GM19468 (cell line): ENCODE data around the gene SOHLH1.
"Not testable (repeated sequence)": the region's sequence is repeated elsewhere in the genome, so short reads cannot be mapped to it uniquely, and the experiment has no call there.

ENCODE experiments used
- ATAC-seq: cut with Tn5 transposase; IDR thresholded peaks from one replicate; pipeline ENCODE4 v1.9.1; 2021; ENCODE audit warnings: mild to moderate bottlenecking, moderate library complexity, moderate number of reproducible peaks; ENCODE audit not compliant: unreplicated experiment; ENCODE audit errors: extremely low read depth

The SOHLH1 gene

GRCh38 chr9:135683401-135684034, 15.8 kb downstream of the SOHLH1 start:
- ATAC-seq, result no peak

GRCh38 chr9:135681161-135681560, 18.1 kb downstream of the SOHLH1 start:
- ATAC-seq, result no peak

- no peak for ATAC-seq
Measured at GRCh38 chr9:135680056-135680455, 19.2 kb downstream of the SOHLH1 start.

- no peak for ATAC-seq
Measured at GRCh38 chr9:135678236-135679017, 20.9 kb downstream of the SOHLH1 start.

- ATAC-seq, result no peak
Measured at GRCh38 chr9:135677641-135678168, 21.6 kb downstream of the SOHLH1 start.

- ATAC-seq, result no peak
Measured at GRCh38 chr9:135676891-135677290, 22.4 kb downstream of the SOHLH1 start.

- ATAC-seq, result no peak
Measured at GRCh38 chr9:135674977-135675376, 24.3 kb downstream of the SOHLH1 start.

GRCh38 chr9:135673941-135674340, 25.3 kb downstream of the SOHLH1 start:
- ATAC-seq, result no peak

GRCh38 chr9:135672786-135673185, 26.5 kb downstream of the SOHLH1 start:
- ATAC-seq, result not testable (repeated sequence)

- ATAC-seq, result no peak
Measured at GRCh38 chr9:135671591-135672041, 27.7 kb downstream of the SOHLH1 start.

GRCh38 chr9:135670721-135671590, 28.3 kb downstream of the SOHLH1 start:
- no peak for ATAC-seq

GRCh38 chr9:135669616-135670285, 29.5 kb downstream of the SOHLH1 start:
- ATAC-seq, result no peak

GRCh38 chr9:135669018-135669417, 30.3 kb downstream of the SOHLH1 start:
- not testable (repeated sequence) for ATAC-seq

GRCh38 chr9:135667463-135668001, 31.7 kb downstream of the SOHLH1 start:
- ATAC-seq, result no peak

GRCh38 chr9:135666534-135667462, 32.5 kb downstream of the SOHLH1 start:
- ATAC-seq, result no peak

GRCh38 chr9:135665795-135666189, 33.5 kb downstream of the SOHLH1 start:
- ATAC-seq, result no peak

- no peak for ATAC-seq
Measured at GRCh38 chr9:135664801-135665794, 34.2 kb downstream of the SOHLH1 start.
